NCI-H2227 treated with DMSO at 0.1 percent for 48 hours (cell line): ENCODE measurements around the gene NRM.
"Not testable (repeated sequence)": the region's sequence is repeated elsewhere in the genome, so short reads cannot be mapped to it uniquely, and the experiment has no call there.

Experiments used
- DNase-seq: peaks from one replicate; lab custom pipeline; 2025; lab: John Stamatoyannopoulos, UW

NRM gene

DNA sequence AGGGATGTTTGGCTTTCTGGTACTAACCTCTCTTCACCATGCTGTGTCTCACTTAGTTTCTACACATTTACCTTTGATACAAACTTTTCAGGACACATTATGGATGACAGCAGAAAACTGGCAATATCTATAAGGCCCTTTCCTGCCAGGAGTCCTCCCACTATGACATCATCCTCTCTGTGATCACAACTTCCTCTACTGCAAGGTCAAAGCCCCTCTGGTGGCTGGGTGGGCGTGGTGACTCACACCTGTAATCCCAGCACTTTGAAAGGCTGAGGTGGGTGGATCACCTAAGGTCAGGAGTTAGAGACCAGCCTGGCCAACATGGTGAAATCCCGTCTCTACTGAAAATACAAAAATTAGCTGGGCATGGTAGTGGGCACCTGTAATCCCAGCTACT, 24.5 kb downstream of the NRM start:
- not testable (repeated sequence) for DNase-seq

- DNase-seq = no peak
Measured at GRCh38 chr6:30664994-30665767, 25.6 kb downstream of the NRM start.

- DNase-seq = not testable (repeated sequence)
Measured at GRCh38 chr6:30657922-30658321, 32.9 kb downstream of the NRM start.

DNA sequence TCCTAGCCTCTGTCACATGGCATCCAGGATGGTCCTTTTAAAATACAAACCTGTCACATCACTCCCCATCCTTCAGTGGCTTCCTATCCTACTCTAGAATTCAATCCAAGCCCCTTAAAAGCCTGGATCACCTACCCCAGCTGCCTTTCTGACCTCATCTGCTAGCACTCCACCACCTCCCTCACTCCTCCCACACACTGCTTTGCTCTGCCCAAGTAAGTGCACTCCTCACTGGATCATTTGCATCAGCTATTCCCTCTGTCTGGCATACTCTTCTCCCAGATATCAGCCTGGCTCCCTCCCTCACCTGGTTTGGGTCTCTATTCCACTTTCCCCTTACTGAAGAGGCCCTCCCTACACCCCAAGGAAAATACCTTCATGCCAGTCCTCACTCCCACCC, 33.3 kb downstream of the NRM start:
- no peak for DNase-seq

DNA sequence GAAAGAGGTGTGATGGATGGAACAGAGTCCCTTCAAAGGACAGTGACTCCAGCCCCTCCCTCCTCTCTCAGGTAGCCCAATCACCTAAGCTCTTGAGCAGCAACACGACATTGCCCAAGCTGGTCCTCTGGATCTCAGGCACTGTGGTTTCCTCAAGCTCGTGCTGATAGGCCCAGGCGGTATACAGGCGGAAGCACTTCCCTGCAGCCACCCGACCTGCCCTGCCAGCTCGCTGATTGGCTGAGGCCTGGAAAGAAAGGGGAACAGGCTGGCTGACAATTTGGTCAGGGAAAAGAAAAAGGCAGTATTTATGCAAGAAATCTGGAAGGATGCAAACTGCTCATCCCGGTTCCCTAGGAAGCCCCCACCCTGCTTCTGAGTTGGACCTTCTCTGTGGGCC, 34.3 kb downstream of the NRM start:
- DNase-seq = no peak

- no peak for DNase-seq
Measured at GRCh38 chr6:30655743-30656094, 35.1 kb downstream of the NRM start.

- no peak for DNase-seq
Measured at GRCh38 chr6:30654798-30655742, 35.7 kb downstream of the NRM start.

GRCh38 chr6:30651143-30651542, 39.6 kb downstream of the NRM start:
- no peak for DNase-seq

- DNase-seq = peak; percentile 91
Measured at GRCh38 chr6:30647242-30648116, 43.3 kb downstream of the NRM start.

- DNase-seq = peak; percentile 91
Measured at GRCh38 chr6:30646450-30647241, 44.1 kb downstream of the NRM start, which contains the start of gene C6orf136. Gene C6orf136 (plus strand): TSS chr6:30647133. CDS start chr6:30647232, 99 bp downstream.

GRCh38 chr6:30645989-30646388, 44.8 kb downstream of the NRM start:
- peak; percentile 9 for DNase-seq

- DNase-seq = no peak
Measured at GRCh38 chr6:30644769-30645168, 46.0 kb downstream of the NRM start.

- no peak for DNase-seq
Measured at GRCh38 chr6:30643656-30644055, 47.1 kb downstream of the NRM start.

DNA sequence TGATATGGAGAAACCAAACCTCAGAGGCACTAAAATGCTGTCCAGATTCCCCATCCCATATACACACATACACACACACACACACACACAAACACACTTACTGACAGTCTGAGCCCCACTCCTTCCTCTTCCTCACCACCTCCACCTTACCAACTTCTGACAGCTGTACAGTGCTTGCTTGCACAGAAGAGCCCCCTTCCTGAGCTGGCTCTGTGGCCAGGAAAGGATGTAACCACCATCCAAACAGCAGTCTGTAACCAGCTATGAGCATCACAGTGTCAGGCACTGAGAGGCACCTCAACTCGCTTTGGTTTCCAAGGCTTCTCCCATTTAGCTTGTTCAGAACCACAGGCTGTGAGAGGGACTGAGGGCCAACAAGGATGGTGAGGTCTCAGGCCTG, 49.7 kb downstream of the NRM start:
- no peak for DNase-seq

GRCh38 chr6:30640481-30640880, 50.3 kb downstream of the NRM start:
- DNase-seq = no peak
